GM12874 (cell line): ENCODE measurements around the gene CD7.

Experiments
- CTCF ChIP-seq: IDR thresholded peaks from 2 replicates; pipeline ENCODE4 v1.5.1; 2011; ENCODE audit warnings: low read depth, mild to moderate bottlenecking, control low read depth, low read length, moderate library complexity; ENCODE audit not compliant: insufficient read depth

The CD7 gene

GRCh38 chr17:82334204-82334621, 16.8 kb upstream of the CD7 start:
- no peak for TF ChIP-seq CTCF

- no peak for TF ChIP-seq CTCF
These were observed 16.1 kb upstream of the CD7 start, which contains the start of gene SECTM1 for GRCh38 chr17:82333279-82334171. Gene SECTM1 (minus strand): TSS chr17:82333766. CDS start chr17:82327240, 6,526 bp downstream.

- TF ChIP-seq CTCF: no peak
These were observed 15.4 kb upstream of the CD7 start for GRCh38 chr17:82332669-82333278.

GRCh38 chr17:82331345-82331939, 14.0 kb upstream of the CD7 start:
- no peak for TF ChIP-seq CTCF

GRCh38 chr17:82330322-82331239, 13.2 kb upstream of the CD7 start:
- TF ChIP-seq CTCF: no peak

- no peak for TF ChIP-seq CTCF
These were observed 12.4 kb upstream of the CD7 start for GRCh38 chr17:82329683-82330321.
